Measurements from ENCODE around the gene ANKH. TPM values are rescaled to one million over a fixed set of nuclear protein-coding genes. Genes with fewer than 3 reads are reported as not detected.

The ANKH gene
- total and polyA plus RNA-seq, 2 of the 13 experiments (the other 11 are each of a cell fraction or from before 2014, with no cell fraction given): 25.0 to 36.0 TPM

DNA sequence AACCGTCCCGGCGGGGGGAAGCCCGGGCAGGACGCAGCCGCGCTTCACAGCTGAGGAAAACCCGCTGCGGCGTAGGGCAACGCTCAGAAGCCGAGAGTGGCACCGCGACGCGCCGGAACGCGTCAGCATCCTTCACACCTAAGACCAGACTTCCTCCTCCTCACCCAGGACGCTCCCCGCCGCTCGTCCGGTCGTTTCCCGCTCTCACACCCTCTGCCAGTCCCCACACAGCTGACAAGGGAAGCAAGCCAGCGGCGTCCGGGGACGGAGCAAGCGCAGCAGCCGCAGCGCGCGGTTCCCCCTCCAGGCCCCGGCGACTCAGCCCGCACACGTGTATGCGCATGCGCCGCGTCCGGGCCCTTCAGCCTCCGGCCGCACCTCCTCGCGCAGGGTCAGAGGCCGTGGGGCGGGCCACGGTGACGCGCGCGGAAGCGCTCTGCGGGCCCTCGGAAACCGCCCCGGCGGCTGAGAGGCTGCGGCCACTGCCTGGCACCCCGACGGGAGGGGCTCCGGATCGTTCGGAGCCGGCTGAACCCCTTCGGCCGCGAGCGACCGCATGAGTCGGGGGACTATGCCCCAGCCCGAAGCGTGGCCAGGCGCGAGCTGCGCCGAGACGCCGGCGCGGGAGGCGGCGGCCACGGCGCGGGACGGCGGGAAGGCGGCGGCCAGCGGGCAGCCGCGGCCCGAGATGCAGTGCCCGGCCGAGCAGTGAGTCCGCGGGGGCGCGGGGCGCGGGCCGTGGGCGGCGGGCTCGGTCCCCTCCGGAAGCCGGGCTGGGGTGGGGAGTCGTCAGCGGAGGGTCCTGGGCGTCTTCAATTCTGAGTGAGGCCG lies 207.1 kb downstream of the ANKH start, which contains the start of gene OTULIN (continued):
- TF ChIP-seq ZNF768 (CRISPR knock-in tag; IDR thresholded peaks at IDR 0.05): peak; percentile 72; the same call in 1 of the 2 replicates
- TF ChIP-seq, protein P1, sequence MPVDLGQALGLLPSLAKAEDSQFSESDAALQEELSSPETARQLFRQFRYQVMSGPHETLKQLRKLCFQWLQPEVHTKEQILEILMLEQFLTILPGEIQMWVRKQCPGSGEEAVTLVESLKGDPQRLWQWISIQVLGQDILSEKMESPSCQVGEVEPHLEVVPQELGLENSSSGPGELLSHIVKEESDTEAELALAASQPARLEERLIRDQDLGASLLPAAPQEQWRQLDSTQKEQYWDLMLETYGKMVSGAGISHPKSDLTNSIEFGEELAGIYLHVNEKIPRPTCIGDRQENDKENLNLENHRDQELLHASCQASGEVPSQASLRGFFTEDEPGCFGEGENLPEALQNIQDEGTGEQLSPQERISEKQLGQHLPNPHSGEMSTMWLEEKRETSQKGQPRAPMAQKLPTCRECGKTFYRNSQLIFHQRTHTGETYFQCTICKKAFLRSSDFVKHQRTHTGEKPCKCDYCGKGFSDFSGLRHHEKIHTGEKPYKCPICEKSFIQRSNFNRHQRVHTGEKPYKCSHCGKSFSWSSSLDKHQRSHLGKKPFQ (CRISPR knock-in tag; IDR thresholded peaks at IDR 0.05; ENCODE audit: insufficient replicate concordance): no peak
- TF ChIP-seq RERE (CRISPR knock-in tag; IDR thresholded peaks at IDR 0.05; ENCODE audit: low read depth): no peak
- TF ChIP-seq GATAD1 (CRISPR knock-in tag; IDR thresholded peaks at IDR 0.05): peak; percentile 77; the same call in 1 of the 2 replicates
- no peak for TF ChIP-seq MAFG (CRISPR knock-in tag; IDR thresholded peaks at IDR 0.05)
- no peak for TF ChIP-seq PLRG1 (conservative IDR thresholded peaks at IDR 0.05)
- TF ChIP-seq, protein P2, sequence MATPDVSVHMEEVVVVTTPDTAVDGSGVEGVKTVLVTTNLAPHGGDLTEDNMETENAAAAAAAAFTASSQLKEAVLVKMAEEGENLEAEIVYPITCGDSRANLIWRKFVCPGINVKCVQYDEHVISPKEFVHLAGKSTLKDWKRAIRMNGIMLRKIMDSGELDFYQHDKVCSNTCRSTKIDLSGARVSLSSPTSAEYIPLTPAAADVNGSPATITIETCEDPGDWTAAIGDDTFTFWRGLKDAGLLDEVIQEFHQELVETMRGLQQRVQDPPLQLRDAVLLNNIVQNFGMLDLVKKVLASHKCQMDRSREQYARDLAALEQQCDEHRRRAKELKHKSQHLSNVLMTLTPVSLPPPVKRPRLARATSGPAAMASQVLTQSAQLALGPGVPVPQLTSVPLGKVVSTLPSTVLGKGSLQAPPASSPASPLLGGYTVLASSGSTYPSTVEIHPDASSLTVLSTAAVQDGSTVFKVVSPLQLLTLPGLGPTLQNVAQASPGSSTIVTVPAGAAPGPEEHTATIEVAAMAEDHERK (CRISPR knock-in tag; IDR thresholded peaks at IDR 0.05; ENCODE audit: low read depth): peak; percentile 68; the same call in 1 of the 2 replicates
- TF ChIP-seq ZNF605 (CRISPR knock-in tag; IDR thresholded peaks at IDR 0.05): peak; percentile 33
- no peak for TF ChIP-seq ZFP36 (IDR thresholded peaks at IDR 0.05; ENCODE audit: borderline replicate concordance, low read depth, low read length, partially characterized antibody)
- no peak for TF ChIP-seq ZNF558 (CRISPR knock-in tag; IDR thresholded peaks at IDR 0.05; ENCODE audit: borderline replicate concordance)
- no peak for TF ChIP-seq SETDB1 (CRISPR knock-in tag; IDR thresholded peaks at IDR 0.05; ENCODE audit: borderline replicate concordance)
- TF ChIP-seq, protein P3, sequence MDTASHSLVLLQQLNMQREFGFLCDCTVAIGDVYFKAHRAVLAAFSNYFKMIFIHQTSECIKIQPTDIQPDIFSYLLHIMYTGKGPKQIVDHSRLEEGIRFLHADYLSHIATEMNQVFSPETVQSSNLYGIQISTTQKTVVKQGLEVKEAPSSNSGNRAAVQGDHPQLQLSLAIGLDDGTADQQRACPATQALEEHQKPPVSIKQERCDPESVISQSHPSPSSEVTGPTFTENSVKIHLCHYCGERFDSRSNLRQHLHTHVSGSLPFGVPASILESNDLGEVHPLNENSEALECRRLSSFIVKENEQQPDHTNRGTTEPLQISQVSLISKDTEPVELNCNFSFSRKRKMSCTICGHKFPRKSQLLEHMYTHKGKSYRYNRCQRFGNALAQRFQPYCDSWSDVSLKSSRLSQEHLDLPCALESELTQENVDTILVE (CRISPR knock-in tag; IDR thresholded peaks at IDR 0.05): peak; percentile 69; the same call in 1 of the 2 replicates
- no peak for TF ChIP-seq RFX5 (IDR thresholded peaks at IDR 0.05; ENCODE audit: low read depth, low read length)
- 0 out of 2 replicates have a peak, but pooled peaks have one; percentile 13 for TF ChIP-seq ZNF251 (CRISPR knock-in tag; IDR thresholded peaks at IDR 0.05)
- TF ChIP-seq ZNF639 (CRISPR knock-in tag; conservative IDR thresholded peaks at IDR 0.05): 0 out of 2 replicates have a peak, but pooled peaks have one; percentile 26
- TF ChIP-seq, protein P4, sequence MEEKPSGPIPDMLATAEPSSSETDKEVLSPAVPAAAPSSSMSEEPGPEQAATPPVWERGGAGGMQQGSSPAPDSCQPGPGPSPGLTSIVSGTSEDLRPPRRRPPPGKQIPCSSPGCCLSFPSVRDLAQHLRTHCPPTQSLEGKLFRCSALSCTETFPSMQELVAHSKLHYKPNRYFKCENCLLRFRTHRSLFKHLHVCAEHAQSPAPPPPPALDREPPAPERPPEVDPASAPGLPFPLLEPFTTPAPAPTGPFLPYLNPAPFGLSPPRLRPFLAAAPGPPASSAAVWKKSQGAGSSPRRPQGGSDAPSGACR (CRISPR knock-in tag; IDR thresholded peaks at IDR 0.05): no peak
